Measurements from ENCODE around the gene WWTR1. TPM values are rescaled to one million over a fixed set of nuclear protein-coding genes. Genes with fewer than 3 reads are reported as not detected.

Gene WWTR1
- total RNA-seq, 1 donor from 2014 or later = 8.0 TPM

DNA sequence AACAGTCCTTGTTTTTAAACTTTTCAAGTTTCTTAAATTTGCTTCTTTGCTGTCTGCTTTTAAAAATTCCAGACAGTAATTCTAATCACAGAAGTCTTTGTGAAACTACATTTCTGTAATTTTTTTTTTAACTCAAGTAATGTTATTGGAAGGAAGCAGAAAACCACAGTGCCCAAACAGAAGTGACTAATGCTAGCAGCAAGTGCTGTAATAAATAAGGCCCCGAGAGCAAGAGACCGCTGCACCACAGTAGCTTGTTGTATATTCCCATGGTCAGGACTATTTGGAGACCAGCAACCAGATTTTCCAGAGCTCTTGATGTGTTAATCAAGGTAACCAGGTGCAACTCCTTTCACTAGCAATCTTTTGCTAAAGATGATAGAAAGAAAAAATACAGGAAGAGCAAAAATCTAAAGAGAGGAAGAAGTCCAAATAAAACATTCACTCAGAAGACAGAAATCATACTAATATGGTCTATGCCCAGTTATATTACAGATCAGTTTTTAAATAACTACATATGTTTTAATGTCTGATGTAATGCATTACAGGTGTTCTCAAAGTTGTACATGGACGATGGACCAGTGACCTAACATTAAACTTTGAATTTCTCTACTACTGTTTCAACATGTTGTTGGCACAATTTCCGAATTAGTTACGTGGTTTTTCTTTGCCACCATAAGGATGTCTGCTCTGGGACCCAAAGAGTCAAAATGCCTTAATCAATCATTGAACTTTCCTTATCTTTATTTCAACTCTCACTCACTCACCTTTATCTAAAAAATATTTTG lies 36.4 kb downstream of the WWTR1 start:
- no peak for DNase-seq

GRCh38 chr3:149620291-149621020 lies 37.4 kb downstream of the WWTR1 start:
- DNase-seq = no peak

GRCh38 chr3:149619136-149619535 lies 38.7 kb downstream of the WWTR1 start:
- no peak for DNase-seq

GRCh38 chr3:149618151-149619123 lies 39.4 kb downstream of the WWTR1 start:
- DNase-seq = no peak

- no peak for DNase-seq
These were observed 42.0 kb downstream of the WWTR1 start for GRCh38 chr3:149615731-149616221.

GRCh38 chr3:149613988-149614387 lies 43.8 kb downstream of the WWTR1 start:
- DNase-seq = no peak

DNA sequence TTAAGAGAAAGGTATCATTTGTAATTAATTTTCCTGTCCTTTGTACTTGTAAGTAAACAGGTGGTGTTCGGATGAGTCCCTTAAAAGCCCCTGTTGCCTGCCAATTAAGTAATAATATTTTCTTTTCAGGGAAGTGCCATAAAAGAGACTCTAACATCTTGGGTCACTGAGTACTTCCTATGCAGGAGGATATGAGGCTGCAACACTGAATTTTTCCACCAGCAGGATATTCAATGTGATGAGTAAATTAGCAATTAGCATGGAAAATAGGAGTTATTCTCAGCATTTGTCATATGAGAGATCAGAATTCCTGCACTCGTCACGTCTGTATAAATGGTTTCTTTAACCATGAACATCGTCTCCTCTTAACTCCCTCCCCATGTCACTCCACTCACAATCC lies 45.4 kb downstream of the WWTR1 start:
- no peak for DNase-seq

DNA sequence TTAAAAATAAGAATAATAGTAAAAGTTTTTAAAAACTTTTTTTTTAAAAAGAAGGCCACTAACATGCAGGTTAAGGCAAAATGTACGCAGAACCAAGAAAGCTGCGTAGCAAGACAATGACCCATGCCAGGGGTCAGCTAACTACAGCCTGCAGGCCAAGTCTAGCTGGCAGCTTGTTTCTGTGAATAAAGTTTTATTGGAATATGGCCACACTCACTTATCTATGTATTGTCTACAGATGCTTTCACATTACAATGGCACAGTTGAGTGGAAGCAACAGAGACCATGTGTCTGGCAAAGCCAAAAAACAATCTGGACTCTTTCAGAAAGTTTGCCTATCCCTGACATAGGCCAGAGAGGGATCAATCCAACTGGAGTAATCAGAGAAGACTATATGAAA lies 46.7 kb downstream of the WWTR1 start:
- no peak for DNase-seq

GRCh38 chr3:149610351-149611105 lies 47.3 kb downstream of the WWTR1 start:
- DNase-seq = peak; percentile 11

DNA sequence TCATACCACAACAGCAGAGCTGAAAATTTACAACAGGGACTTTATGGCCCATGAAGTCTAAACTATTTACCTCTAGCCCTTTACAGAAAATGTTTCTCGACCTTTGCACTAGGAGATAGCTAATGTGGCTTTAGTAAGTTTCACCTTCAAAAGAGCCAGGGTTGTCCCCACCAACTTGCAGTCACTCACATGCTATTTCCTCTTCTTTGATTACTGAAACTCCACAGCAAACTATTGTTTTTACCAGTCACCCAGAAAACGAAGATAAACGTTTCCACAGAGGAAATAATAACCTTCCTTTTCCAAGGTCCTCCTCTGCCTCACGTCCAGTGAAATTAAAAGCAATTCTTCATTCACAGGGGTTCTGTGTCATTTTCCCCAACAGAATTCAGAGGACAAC lies 48.2 kb downstream of the WWTR1 start:
- no peak for DNase-seq

DNA sequence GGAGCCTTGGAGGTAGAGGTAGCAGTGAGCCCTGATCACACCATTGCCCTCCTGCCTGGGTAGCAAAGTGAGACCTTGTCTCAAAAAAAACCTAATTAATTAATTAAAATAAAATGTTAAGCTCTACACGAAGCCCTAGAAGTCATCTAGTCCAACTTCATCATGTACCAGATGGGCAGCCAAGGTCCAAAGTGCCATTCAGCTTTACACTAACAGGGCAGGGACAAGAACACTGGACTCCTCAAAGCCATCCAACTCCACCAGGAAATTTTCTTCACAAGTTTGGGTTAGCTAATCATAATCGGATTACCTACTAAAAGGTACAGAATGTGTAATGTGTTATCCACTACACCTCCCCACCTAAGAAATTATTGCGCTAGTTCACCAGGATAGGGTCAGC lies 48.8 kb downstream of the WWTR1 start:
- no peak for DNase-seq

DNA sequence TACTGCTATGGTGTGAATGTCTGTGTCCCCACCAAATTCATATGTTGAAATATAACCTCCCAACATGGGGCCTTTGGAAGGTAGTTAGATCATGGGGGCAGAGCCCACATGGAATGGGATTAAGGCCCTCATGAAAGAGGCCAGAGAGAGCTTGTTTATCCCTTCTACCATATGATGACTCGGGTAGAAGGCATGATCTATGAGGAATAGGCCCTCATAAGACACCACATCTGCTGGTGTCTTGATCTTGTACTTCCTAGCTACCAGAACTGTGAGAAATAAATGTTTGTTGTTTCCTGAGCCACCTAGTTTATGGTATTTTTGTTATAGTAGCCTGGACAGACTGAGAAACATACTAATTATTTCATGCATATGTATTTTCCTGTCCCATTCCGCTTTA lies 51.9 kb downstream of the WWTR1 start:
- no peak for DNase-seq

DNA sequence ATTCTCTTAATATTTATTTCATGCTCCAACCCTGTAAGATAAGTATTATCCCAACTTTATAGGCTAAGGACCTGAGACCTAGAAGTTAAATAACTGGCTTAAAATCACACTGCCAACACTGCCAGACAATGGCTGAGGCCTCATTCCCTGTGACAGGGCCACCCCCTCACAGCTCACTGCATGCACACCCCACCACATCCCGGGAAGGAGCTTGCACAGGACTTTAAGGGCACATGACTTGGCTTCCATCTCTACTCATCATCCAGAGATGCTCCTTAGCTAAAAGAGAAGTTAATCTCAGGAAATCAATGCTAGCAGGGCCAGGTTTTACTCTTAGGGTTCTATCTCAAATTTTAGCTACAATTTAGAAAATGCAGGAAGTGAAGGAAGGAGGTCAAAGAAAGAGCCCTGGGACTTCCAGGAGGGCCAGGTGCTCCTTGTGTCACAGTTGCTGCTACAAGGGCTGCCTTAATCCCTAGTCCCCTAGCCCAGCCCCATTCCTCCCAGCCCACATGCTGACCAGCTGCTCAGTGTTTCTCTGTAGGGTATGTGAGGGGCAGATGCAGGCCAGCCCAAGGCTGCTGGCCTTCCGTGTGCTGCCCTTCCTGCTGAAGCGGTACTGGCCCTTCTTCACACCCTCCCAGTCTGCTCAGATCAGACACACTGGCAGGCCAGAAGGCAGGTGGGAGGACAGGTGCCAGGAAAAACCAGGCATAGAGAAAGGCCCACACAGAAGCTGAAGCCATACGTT lies 53.5 kb downstream of the WWTR1 start:
- no peak for DNase-seq

DNA sequence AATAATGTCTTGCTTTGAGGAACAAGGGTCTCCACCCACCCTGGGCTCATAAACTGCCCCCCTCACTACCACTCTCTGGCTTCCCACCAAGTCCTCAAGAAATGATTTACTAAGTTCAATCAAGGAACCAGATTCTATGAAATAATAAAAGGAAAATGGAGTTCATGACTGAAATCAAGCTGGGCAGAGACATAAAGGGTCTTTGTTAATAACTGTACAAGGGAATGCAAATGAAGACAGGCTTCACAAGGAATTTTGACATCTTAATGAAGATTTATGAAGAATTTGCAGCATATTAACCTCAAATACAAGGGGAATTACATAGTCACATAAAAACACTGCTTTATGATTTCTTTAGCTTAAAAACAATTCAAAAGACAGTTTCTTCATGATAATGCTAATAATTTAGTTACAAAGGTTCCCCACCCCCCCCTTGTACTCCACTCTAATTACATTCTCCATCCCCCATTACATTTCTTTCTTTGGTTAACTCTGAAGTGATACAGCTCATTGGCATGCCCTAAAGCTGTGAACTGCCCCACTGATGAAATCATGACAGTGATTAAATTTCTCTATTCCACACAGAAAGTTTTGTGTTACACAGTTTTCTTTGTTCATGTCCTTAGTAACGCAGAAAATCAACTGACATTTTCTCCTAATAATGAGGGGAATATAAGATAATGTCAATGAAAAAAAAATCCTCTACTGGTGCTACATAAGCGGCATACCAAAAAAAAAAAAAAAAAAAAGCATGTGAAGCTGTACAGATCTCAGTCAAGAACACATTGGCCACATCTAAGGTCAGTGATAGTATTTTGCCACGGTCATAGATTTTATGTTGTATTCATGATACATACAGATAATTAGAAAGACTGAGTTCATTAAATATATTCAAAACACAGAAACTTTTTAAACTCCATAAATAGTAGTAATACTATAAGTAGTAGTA lies 54.4 kb downstream of the WWTR1 start:
- no peak for DNase-seq

DNA sequence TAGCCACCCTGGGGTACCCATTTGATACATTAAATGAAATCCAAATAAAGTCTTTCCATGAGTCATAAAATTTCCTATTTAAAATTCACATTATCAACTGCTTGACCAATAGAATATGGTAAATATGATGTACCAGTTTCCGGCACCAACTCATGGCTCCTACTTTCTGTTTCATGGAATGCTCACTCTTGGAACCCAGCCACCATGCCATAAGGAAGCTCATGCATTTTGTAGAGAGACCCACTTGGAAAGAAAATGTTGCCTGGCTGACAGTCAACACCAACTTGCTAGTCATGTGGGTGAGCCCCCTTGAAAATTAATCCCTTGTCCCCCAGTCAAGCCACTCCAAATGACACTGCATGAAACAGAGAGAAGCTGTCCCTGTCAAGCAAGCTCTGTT lies 57.2 kb downstream of the WWTR1 start:
- no peak for DNase-seq

DNA sequence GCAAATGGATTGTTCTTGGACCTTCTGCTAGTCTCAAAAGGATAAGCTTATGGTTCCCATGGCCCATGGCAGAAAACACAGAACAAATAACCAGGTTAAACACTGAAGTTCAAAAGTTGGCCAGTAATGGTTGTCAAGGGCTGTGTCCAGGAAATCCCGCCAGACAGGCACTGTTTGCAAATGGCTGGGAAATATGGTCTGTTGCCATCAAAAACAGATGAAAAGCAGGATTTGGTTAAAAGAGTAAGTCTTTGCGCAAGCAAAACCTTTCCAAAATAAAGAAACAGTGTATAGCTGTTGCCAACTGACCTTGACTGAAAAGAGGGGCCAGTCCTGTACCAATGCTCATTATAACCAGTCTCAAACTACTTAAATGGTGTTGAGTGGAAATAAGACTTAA lies 58.6 kb downstream of the WWTR1 start:
- DNase-seq = no peak

- DNase-seq = no peak
These were observed 61.6 kb downstream of the WWTR1 start for GRCh38 chr3:149596134-149596770.

DNA sequence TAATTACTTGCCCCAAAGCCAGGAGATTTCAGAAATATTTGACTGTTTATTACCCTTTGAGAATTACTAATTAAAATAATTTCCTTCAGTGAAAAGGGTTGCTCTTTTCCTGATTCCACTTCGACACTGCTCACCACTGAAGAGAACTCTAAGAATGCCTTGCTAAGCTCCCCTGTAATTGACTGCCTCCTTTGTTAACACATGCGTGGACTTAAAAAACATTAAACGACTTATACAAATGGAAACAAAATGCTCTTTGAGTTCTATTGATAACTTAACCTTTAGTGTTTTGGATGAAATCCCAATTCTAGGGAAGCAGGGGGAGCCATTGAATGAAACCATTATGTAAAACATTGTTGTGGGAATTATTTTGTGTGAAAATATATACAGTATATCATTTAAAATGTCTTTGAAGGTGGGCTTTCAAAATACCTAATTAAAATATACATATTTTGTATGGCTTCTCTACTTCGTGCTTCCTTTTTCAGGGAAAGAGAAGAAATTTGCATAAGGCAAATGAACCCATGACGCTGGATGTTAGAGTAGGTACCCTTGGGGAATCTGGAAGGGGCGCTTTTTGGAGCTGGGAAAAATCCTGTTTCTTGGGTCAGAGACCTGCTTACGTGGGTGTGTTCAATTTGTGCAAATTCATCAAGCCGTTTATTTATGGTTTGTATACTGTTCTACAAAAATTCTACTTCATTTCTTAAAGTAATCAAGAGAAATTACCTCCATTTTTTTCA lies 64.2 kb downstream of the WWTR1 start:
- DNase-seq = no peak
